ENCODE measurements around the gene TRIM17.

Gene TRIM17

DNA sequence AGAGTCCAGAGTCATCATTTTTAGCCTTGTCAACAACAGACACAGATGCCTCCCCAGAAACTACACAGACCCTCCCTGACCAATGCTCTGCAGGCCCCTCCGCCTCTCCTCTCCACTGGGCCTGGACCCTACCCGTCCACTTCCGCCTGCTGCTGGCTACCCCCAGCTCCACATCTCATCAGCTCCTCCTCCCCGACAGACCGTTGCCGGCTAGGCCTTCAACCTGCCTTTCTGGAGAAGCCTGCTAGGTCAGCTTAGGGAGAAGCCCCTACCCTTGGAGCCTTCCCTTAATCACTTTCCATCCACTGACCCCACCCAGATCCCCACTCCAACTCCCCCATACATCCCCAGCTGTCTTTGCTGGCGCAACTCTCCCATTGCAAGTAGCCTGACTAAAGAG is 1.4 kb downstream of the TRIM17 start:
- DNase-seq = no peak

GRCh38 chr1:228414511-228415211 is 2.0 kb downstream of the TRIM17 start:
- DNase-seq = no peak

- DNase-seq = no peak
These were observed 3.2 kb downstream of the TRIM17 start for GRCh38 chr1:228413241-228414010.

DNA sequence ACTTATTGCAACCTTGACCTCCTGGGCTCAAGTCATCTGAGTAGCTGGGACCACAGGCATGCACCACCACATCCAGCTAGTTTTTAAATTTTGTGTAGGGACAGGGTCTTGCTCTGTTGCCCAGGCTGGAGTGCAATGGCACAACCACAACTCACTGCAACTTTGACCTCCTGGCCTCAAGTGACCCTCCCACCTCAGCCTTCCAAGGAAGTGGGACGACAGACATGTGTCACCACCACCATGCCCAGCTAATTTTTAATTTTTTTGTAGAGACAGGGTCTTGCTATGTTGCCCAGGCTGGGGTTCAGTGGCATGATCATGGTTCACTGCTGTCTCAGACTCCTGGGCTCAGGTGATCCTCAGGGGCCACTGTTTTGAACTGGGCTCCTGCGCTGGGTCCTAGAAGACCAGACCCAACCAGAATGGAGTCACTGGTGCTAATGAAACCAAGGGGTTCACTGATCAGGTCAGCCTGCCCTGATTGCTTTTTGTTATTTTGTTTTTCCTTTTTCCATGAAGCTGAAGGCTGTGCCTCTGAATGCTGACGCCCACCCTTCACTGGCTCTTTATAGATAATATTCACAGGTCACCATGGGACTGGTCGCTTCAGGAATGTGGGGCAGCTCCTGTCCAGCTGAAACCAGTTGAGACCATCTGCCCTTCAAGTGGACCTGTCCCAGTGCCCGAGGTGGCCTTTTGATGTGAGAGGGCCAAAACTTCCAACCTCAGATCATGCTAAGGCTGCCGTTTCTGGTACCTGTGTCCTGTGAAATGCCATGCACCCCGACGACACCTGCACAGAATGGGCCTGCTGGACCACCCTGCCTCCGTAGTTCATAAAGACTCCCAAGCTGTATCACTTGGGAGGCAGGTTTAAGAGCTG is 4.9 kb downstream of the TRIM17 start:
- DNase-seq = no peak

DNA sequence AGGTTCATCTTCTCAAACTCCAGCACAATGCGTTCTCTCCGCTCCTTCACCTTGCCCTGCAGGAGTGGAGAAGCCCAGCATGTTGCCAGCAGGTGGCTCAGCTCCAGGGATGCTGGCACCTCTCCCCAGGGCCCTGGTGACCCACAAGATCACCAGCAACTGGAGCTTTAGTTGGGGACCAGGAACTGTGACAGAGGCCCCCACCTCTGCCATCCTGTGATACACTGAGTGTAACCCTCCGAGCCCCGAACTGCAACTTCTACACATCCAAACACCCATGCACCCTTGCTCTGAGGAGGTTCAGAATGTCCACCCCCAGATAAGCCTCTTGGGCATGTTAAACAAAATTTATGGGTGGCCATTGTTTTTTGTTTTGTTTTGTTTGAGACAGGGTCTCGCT is 5.5 kb downstream of the TRIM17 start:
- no peak for DNase-seq

GRCh38 chr1:228410671-228411070 is 6.0 kb downstream of the TRIM17 start:
- DNase-seq = no peak

GRCh38 chr1:228410015-228410414 is 6.6 kb downstream of the TRIM17 start:
- DNase-seq = no peak

DNA sequence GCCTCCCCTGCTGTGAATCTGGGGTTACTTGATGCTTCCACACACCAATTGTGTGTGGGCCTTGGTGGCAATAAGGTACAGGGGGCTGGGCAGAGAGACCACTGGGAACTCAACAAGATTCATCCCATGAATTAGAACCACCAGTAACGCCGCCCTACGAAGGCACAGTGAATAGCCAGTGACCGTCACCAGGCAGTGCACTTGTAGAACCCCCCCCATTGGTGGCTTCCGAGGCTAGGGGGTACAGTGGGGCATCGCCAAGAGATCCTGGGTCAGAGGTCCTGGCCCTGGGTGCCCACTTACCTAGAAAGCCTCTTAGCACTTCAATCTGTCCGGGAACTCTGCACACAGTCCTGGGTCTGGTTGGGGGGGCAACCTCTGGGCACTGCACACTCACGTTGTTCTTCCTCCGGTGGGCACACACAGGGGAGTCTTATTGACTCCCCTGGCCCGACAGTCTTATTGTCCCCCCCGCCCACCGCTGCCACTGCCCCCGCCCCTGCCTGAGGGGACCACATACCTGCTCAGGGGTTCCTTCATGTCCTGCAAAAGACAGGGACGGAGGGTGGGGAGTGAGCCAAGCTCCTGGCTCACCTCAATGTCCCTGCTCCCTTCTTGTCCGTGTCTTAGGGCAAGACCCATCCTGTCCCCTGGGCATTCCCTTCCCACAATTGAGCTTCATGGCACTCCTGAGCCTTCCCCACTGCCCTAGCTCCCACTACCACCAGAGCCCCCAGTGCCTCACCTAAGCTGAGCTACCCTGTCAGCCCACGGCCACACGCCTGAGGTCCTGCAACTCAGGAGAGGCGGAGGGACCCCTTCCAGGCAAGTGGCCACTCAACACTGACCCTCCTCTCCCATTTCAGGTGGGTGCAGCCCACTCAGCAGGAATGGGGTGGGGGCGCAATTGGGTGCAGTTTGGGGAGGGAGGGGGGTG is 7.5 kb downstream of the TRIM17 start:
- DNase-seq = no peak

DNA sequence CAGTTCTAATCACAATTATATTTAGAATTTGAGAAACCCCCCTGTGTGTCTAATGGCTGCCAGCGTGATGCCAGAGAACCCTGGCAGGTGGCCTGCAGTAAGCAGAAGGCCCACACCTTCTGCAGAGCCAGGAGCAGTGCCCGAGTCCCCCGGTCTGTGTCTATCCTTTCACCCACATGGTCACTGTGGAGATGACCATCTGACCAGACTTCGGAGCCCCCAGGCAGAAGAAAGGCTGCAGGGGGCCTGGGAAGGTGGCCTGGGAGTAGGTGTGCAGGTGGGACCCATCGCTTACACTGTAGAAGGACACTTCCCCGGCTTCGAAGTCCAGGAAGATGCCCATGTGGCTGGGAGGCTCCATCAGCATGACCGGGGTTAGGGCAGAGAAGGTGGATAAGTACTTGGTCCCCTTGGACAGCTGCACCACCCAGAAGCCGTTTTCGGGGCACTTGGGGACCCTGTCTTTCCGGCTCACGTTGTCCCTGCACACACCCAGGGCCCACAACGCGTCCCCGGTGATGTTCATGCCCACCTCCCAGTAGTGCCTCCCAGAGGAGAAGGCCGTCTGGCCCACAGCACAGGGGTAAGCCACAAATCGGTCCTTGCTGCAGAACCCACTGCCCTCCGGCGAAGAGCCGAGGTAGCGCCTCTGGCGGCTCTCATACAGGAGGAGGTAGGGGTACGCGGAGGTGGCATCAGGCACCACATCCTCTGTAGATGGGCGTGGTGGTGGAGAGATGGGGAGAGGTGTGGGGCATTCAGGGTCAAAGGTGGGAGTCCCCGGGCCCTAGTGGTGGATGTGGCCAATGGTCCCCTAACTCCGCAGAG is 8.4 kb downstream of the TRIM17 start:
- no peak for DNase-seq

DNA sequence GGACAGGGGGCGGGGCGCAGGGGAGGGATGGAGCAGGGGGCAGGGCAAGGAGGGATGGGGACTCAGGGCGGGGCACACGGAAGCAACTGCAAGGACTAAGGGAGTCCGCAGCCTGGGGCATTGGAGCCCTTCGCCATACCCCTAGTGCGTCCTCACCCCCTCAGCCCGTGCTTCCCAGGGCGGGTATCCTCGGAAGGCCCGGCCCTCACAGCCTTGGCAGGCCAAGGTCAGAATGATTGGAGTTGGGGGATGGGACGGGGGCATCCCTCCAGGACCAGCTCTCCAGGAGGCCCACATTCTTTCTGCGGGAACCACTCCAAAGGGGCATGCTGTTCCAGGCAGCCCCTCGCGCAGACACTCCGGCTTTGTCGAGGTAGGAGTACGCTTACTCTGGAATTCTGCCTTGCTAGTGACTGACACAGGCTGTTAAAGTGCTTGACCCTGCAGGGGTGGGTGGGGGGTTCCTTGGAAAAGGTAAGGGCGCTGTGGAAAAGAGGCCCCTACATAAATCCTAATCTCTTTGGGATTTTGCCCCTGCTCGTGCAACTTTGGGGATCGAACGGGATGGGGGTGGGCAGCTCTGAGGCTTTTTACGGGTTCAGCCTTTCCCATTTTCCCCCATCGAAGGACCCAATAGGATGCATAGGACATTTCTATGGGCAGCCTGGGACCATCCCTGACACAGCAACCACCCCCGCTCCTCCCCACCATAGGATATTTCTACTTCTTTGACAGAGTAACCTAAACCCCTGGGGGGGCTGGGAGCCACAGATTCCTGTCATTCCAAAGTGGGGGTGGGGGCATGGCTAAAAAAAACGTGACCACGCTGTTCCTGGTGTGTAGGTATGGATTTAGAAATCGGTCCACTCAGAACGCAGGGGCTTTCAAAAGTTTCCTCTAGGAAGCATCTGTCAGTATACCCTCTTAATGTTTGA is 9.3 kb downstream of the TRIM17 start:
- DNase-seq = no peak

- DNase-seq = no peak
These were observed 10.8 kb downstream of the TRIM17 start for GRCh38 chr1:228405979-228406228.

- DNase-seq = no peak
These were observed 11.3 kb downstream of the TRIM17 start for GRCh38 chr1:228405200-228405978.

DNA sequence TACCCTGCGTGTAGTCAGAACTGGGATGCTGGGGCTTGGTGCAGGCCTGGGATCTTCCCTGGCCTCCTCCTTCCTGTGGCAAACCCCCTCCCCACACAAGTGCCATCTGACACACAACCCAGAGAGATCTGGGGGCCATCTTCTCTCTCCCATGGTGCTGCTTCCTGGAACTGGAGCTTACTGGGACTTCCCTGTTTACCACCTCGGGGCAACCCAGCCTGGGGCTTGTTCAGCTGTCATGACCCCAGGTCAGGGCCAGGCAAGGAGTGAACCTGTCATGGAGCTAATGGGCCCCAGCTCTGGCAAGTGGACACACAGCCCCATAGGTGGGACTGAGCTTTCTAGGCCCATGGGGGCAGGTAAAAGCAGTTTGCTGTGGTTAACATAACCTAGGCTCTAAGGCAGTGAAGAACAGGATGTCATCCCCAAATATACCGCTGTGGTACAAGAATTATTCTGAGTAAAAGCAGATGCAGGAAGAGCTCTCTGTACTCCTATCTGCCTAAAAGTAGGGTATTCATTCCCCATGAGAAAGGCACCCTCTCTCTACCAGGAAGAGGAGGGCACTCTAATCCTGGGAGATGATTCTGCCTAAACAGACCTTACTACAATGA is 12.4 kb downstream of the TRIM17 start:
- no peak for DNase-seq

- DNase-seq = no peak
These were observed 13.4 kb downstream of the TRIM17 start for GRCh38 chr1:228403231-228403631.

- DNase-seq = no peak
These were observed 14.0 kb downstream of the TRIM17 start for GRCh38 chr1:228402641-228403025.

- no peak for DNase-seq
These were observed 14.7 kb downstream of the TRIM17 start for GRCh38 chr1:228401782-228402640.

DNA sequence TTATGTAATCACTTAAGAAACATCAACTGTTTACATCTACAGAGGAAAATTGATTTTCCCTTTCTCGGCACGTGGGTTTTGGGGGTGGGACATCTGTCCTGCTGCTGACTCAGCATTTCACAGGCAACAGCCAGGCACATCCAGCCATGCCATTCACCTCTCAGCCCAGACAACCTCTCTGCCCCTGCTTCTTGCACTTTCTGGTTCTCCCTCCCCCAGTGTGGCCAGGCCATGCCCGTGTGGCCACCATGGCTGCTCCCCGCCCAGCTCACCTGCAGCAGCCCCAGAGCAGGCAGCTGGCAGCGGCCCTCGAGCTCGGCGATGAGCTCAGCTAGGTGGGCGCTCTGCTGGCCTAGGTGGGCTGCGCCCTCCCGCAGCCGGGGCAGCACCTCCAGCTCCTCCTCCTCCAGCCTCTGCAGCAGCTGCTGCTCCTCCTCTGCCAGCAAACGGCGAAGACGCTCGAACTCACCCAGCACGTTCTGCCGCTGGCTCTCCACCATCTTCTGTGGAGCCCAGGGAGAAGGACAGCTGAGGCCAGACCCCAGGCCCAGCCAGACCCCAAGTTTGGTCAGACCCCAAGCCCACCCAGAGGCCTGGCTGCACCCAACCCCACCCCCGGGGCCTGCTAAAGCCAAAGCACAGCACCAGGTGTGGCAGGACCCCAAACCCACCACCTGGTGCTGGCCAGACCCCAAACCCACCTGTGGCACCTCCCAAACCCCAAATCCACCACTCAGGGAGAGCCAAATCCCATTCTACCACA is 15.8 kb downstream of the TRIM17 start:
- no peak for DNase-seq

GRCh38 chr1:228400237-228400651 is 16.4 kb downstream of the TRIM17 start:
- DNase-seq = no peak
